ENCODE results near the gene UPB1.
"Not testable (repeated sequence)": the region's sequence is repeated elsewhere in the genome, so short reads cannot be mapped to it uniquely, and the experiment has no call there.

DNA sequence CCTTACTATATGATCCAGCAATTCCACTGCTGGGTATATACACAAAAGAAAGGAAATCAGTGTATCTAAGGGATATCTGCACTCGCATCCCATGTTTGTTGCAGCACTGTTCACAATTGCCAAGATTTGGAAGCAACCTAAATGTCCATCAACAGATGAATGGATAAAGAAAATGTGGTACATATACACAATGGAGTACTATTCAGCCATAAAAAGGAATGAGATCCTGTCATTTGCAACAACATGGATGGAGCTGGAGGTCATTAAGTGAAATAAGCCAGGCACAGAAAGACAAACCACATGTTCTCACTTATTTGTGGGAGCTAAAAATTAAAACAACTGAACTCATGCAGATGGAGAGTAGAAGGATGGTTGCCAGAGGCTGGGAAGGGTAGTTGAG, 5.7 kb upstream of the UPB1 start:
- TF ChIP-seq, protein P1, sequence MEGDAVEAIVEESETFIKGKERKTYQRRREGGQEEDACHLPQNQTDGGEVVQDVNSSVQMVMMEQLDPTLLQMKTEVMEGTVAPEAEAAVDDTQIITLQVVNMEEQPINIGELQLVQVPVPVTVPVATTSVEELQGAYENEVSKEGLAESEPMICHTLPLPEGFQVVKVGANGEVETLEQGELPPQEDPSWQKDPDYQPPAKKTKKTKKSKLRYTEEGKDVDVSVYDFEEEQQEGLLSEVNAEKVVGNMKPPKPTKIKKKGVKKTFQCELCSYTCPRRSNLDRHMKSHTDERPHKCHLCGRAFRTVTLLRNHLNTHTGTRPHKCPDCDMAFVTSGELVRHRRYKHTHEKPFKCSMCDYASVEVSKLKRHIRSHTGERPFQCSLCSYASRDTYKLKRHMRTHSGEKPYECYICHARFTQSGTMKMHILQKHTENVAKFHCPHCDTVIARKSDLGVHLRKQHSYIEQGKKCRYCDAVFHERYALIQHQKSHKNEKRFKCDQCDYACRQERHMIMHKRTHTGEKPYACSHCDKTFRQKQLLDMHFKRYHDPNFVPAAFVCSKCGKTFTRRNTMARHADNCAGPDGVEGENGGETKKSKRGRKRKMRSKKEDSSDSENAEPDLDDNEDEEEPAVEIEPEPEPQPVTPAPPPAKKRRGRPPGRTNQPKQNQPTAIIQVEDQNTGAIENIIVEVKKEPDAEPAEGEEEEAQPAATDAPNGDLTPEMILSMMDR (conservative IDR thresholded peaks at IDR 0.05; ENCODE audit: low read length): not testable (repeated sequence)
- TF ChIP-seq EZH2phosphoT487 (IDR thresholded peaks at IDR 0.05; ENCODE audit: borderline replicate concordance): not testable (repeated sequence)
